Measurements from ENCODE around the gene ADPRH. TPM values are rescaled to one million over a fixed set of nuclear protein-coding genes. Genes with fewer than 3 reads are reported as not detected.

The ADPRH gene
- total and polyA plus RNA-seq, 9 donors: 2.1 to 14.6 (median 4.5) TPM

- intact Hi-C loops (cut with DNase I): no loop called here
- no peaks in the 10 kb centered on the region for H3K27me3 ChIP-seq
- TF ChIP-seq CTCF (IDR thresholded peaks at IDR 0.05): no peak
- TF ChIP-seq EP300 (IDR thresholded peaks at IDR 0.05): no peak
- no peak for TF ChIP-seq POLR2A (IDR thresholded peaks at IDR 0.05)
- H3K36me3 ChIP-seq: no peaks in the 10 kb centered on the region
- no peak overlapping the region for H3K4me3 ChIP-seq
- DNase-seq: no peak
- 59 to 78% (median 61%) methylated on average over 2 of the region's 2 CpGs for WGBS, 3 donors
- no peak overlapping the region for H3K27ac ChIP-seq
- H3K9me3 ChIP-seq: no peaks in the 10 kb centered on the region
- no peaks in the 10 kb centered on the region for H3K4me1 ChIP-seq (ENCODE audit: insufficient read depth)
These were observed 37.0 kb upstream of the ADPRH start for GRCh38 chr3:119542168-119542767.

- H3K4me1 ChIP-seq (ENCODE audit: insufficient read depth): no peaks in the 10 kb centered on the region
- no peak for DNase-seq
- H3K27ac ChIP-seq: no peak overlapping the region
- TF ChIP-seq CTCF (IDR thresholded peaks at IDR 0.05) (no peak), POLR2A (IDR thresholded peaks at IDR 0.05) (no peak), EP300 (IDR thresholded peaks at IDR 0.05) (no peak)
- no peaks in the 10 kb centered on the region for H3K27me3 ChIP-seq
- H3K4me3 ChIP-seq: no peak overlapping the region
- intact Hi-C loops (cut with DNase I): no loop called here
- no peaks in the 10 kb centered on the region for H3K36me3 ChIP-seq
- WGBS, 3 donors: 80 to 88% (median 88%) methylated on average over 7 of the region's 7 CpGs
- no peaks in the 10 kb centered on the region for H3K9me3 ChIP-seq
These were observed 36.1 kb upstream of the ADPRH start for GRCh38 chr3:119543147-119543546.

GRCh38 chr3:119547227-119547626, 32.1 kb upstream of the ADPRH start:
- Histone ChIP-seq H3K4me3 (no peak overlapping the region), H3K27me3 (no peaks in the 10 kb centered on the region), H3K9me3 (no peaks in the 10 kb centered on the region), H3K27ac (no peak overlapping the region), H3K4me1 (ENCODE audit: insufficient read depth) (no peaks in the 10 kb centered on the region), H3K36me3 (no peaks in the 10 kb centered on the region)
- intact Hi-C loops (cut with DNase I): no loop called here
- TF ChIP-seq POLR2A (IDR thresholded peaks at IDR 0.05) (no peak), CTCF (IDR thresholded peaks at IDR 0.05) (no peak), EP300 (IDR thresholded peaks at IDR 0.05) (no peak)
- WGBS, 3 donors: 83 to 89% (median 85%) methylated on average over 1 of the region's 1 CpG
- DNase-seq: no peak

- WGBS, 3 donors: 27 to 68% (median 56%) methylated on average over 3 of the region's 3 CpGs
- Histone ChIP-seq H3K27me3 (no peaks in the 10 kb centered on the region), H3K4me1 (ENCODE audit: insufficient read depth) (no peaks in the 10 kb centered on the region), H3K36me3 (no peaks in the 10 kb centered on the region), H3K27ac (no peak overlapping the region), H3K9me3 (no peaks in the 10 kb centered on the region), H3K4me3 (no peak overlapping the region)
- no peak for DNase-seq
- TF ChIP-seq POLR2A (IDR thresholded peaks at IDR 0.05) (no peak), CTCF (IDR thresholded peaks at IDR 0.05) (no peak), EP300 (IDR thresholded peaks at IDR 0.05) (no peak)
- intact Hi-C loops (cut with DNase I): no loop called here
These were observed 31.0 kb upstream of the ADPRH start for GRCh38 chr3:119548341-119548740.

All from ovary (tissue), 9 donors.